Duodenal mucosa (tissue), 2 donors: Measurements from ENCODE around the gene CDC45.
"Not testable (repeated sequence)": the region's sequence is repeated elsewhere in the genome, so short reads cannot be mapped to it uniquely, and the experiment has no call there.

Experiments
- H3K27ac ChIP-seq: one replicate; pipeline ENCODE4 v1.7.0; 2013; ENCODE audit warnings: low read depth, low read length
- H3K27me3 ChIP-seq, 2 donors: one replicate each; pipeline ENCODE4 v1.7.0; 2013; ENCODE audit warnings: low read length in 2 of 2, control low read depth in 1 of 2; ENCODE audit not compliant: insufficient read depth in 2 of 2, control insufficient read depth in 1 of 2
- H3K36me3 ChIP-seq, 2 donors: one replicate each; pipeline ENCODE4 v1.7.0; 2013; ENCODE audit warnings: low read length in 2 of 2, control low read depth in 1 of 2; ENCODE audit not compliant: insufficient read depth in 2 of 2, control insufficient read depth in 1 of 2
- H3K4me1 ChIP-seq, 2 donors: one replicate each; pipeline ENCODE4 v1.7.0; 2013; ENCODE audit warnings: low read length in 2 of 2, control low read depth in 1 of 2; ENCODE audit not compliant: insufficient read depth in 2 of 2, control insufficient read depth in 1 of 2
- H3K4me3 ChIP-seq, 2 donors: one replicate each; pipeline ENCODE4 v1.7.0; 2013; ENCODE audit warnings: low read length in 2 of 2, low read depth in 1 of 2
- H3K9ac ChIP-seq, 2 donors: one replicate each; pipeline ENCODE4 v1.7.0; 2013; ENCODE audit warnings: low read length in 2 of 2, low read depth in 1 of 2
- H3K9me3 ChIP-seq, 2 donors: one replicate each; pipeline ENCODE4 v1.7.0; 2013; ENCODE audit warnings: low read length in 2 of 2, control low read depth in 1 of 2; ENCODE audit not compliant: control insufficient read depth in 1 of 2

The CDC45 gene

GRCh38 chr22:19537941-19538488 lies 58.3 kb downstream of the CDC45 start:
- Histone ChIP-seq H3K27ac (no peak overlapping the region), H3K9me3 (no peaks in the 10 kb centered on the region), H3K9ac (no peak overlapping the region), H3K4me1 (no peaks in the 10 kb centered on the region), H3K27me3 (no peaks in the 10 kb centered on the region), H3K36me3 (no peaks in the 10 kb centered on the region), H3K4me3 (no peak overlapping the region)

- no peak overlapping the region for H3K27ac ChIP-seq
- no peaks in the 10 kb centered on the region for H3K27me3 ChIP-seq
- no peaks in the 10 kb centered on the region for H3K36me3 ChIP-seq
- no peaks in the 10 kb centered on the region for H3K9me3 ChIP-seq
- no peak overlapping the region for H3K9ac ChIP-seq
- no peak overlapping the region for H3K4me3 ChIP-seq
- peaks cover 7 to 10% of the 10 kb centered on the region in 2 donors for H3K4me1 ChIP-seq
Observed at GRCh38 chr22:19540394-19540793, 60.7 kb downstream of the CDC45 start.

- no peaks in the 10 kb centered on the region for H3K9me3 ChIP-seq
- H3K9ac ChIP-seq = no peak overlapping the region
- H3K36me3 ChIP-seq = no peaks in the 10 kb centered on the region
- no peaks in the 10 kb centered on the region for H3K27me3 ChIP-seq
- H3K4me3 ChIP-seq = no peak overlapping the region
- peaks cover 7 to 10% of the 10 kb centered on the region in 2 donors for H3K4me1 ChIP-seq
- H3K27ac ChIP-seq = no peak overlapping the region
Observed at GRCh38 chr22:19543970-19544708, 64.4 kb downstream of the CDC45 start.

- no peaks in the 10 kb centered on the region for H3K36me3 ChIP-seq
- no peak overlapping the region for H3K27ac ChIP-seq
- no peak overlapping the region for H3K4me3 ChIP-seq
- no peaks in the 10 kb centered on the region for H3K27me3 ChIP-seq
- peaks cover 7 to 10% of the 10 kb centered on the region in 2 donors for H3K4me1 ChIP-seq
- no peak overlapping the region for H3K9ac ChIP-seq
- H3K9me3 ChIP-seq = no peaks in the 10 kb centered on the region
Observed at GRCh38 chr22:19545935-19546207, 66.2 kb downstream of the CDC45 start.

- H3K36me3 ChIP-seq = no peaks in the 10 kb centered on the region
- no peak overlapping the region for H3K4me3 ChIP-seq
- no peaks in the 10 kb centered on the region for H3K9me3 ChIP-seq
- no peak overlapping the region for H3K27ac ChIP-seq
- peaks cover 7 to 10% of the 10 kb centered on the region in 2 donors for H3K4me1 ChIP-seq
- H3K27me3 ChIP-seq = no peaks in the 10 kb centered on the region
- no peak overlapping the region for H3K9ac ChIP-seq
Observed at GRCh38 chr22:19546680-19547079, 67.0 kb downstream of the CDC45 start.

- Histone ChIP-seq H3K27me3 (no peaks in the 10 kb centered on the region), H3K27ac (no peak overlapping the region), H3K4me3 (no peak overlapping the region), H3K4me1 (peaks cover 7 to 10% of the 10 kb centered on the region in 2 donors), H3K36me3 (no peaks in the 10 kb centered on the region), H3K9ac (no peak overlapping the region), H3K9me3 (no peaks in the 10 kb centered on the region)
Observed at GRCh38 chr22:19547620-19548019, 67.9 kb downstream of the CDC45 start.

GRCh38 chr22:19548427-19548826 lies 68.7 kb downstream of the CDC45 start:
- H3K9me3 ChIP-seq, H3K36me3 ChIP-seq, H3K9ac ChIP-seq, H3K27ac ChIP-seq, H3K4me1 ChIP-seq, H3K27me3 ChIP-seq, H3K4me3 ChIP-seq: not testable (repeated sequence)

GRCh38 chr22:19548964-19549363 lies 69.2 kb downstream of the CDC45 start:
- Histone ChIP-seq H3K27me3 (no peaks in the 10 kb centered on the region), H3K4me3 (no peak overlapping the region), H3K27ac (no peak overlapping the region), H3K9me3 (no peaks in the 10 kb centered on the region), H3K4me1 (peaks cover 7 to 8% of the 10 kb centered on the region in 2 donors), H3K36me3 (no peaks in the 10 kb centered on the region), H3K9ac (no peak overlapping the region)

GRCh38 chr22:19549428-19549827 lies 69.7 kb downstream of the CDC45 start:
- no peak overlapping the region for H3K27ac ChIP-seq
- H3K9ac ChIP-seq = no peak overlapping the region
- no peaks in the 10 kb centered on the region for H3K36me3 ChIP-seq
- H3K9me3 ChIP-seq = no peaks in the 10 kb centered on the region
- peaks cover 4% of the 10 kb centered on the region in 2 donors for H3K4me1 ChIP-seq
- H3K27me3 ChIP-seq = no peaks in the 10 kb centered on the region
- no peak overlapping the region for H3K4me3 ChIP-seq

- Histone ChIP-seq H3K36me3 (no peaks in the 10 kb centered on the region), H3K9ac (no peak overlapping the region), H3K27me3 (no peaks in the 10 kb centered on the region)
Observed at GRCh38 chr22:19550382-19550781, 70.7 kb downstream of the CDC45 start.

More at GRCh38 chr22:19550382-19550781, 70.7 kb downstream of the CDC45 start:
- H3K4me1 ChIP-seq = no peaks in the 10 kb centered on the region
- no peak overlapping the region for H3K4me3 ChIP-seq
- H3K27ac ChIP-seq = no peak overlapping the region
- no peaks in the 10 kb centered on the region for H3K9me3 ChIP-seq
